Hematopoietic multipotent progenitor cell (in vitro differentiated cells): Measurements from ENCODE around the gene SERPINA4. TPM values are rescaled to one million over a fixed set of nuclear protein-coding genes. Genes with fewer than 3 reads are reported as not detected.

Source experiments
- DNase-seq, 3 donors: peaks; one replicate each; pipeline ENCODE4 v3.0.0-alpha.2; 2011 to 2015; ENCODE audit warnings: low read depth in 2 of 3, low spot score in 2 of 3
- total RNA-seq: library from RNA; depleted of rRNA; stranded (reverse); fragments of >200 nt; gene quantifications from one replicate; pipeline ENCODE4 v1.2.3, GENCODE V29; 2012

The SERPINA4 gene
- total RNA-seq, 1 donor = not detected

DNA sequence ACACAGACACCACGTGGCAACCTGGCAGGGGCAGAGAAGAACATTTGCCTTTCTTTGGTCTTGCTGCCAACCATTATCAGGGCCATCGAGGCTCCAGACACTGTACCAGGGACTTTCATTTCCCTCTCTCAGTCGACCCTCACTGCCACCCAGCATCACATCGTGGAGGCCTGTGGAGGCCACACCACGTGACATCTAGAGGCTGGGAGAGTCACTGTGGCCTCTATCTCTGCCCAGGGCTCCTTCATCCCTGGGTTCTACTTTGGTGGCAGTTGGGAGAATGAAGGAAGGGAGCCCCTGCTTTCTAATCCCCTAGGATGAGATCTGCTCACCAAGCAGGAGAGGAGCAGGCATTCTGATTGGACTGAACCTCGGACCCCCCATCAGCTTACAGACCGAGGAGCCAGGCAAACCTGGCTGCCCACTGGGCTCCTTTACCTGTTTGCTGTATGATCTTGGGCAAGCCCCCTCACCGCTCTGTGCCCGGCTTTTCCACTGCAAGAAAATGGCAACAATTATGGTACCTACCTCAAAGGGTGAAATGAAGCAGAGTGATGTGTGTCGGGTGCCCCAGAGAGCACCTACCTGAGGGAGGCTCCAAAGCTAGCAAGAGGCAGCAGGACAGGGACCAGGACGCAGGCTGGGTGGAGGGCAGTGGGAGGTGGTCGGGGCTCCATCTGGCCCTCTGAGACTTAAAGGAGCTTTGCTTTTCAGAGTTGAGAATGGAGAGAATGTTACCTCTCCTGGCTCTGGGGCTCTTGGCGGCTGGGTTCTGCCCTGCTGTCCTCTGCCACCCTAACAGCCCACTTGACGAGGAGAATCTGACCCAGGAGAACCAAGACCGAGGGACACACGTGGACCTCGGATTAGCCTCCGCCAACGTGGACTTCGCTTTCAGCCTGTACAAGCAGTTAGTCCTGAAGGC lies 52.7 kb downstream of the SERPINA4 start:
- DNase-seq = no peak

DNA sequence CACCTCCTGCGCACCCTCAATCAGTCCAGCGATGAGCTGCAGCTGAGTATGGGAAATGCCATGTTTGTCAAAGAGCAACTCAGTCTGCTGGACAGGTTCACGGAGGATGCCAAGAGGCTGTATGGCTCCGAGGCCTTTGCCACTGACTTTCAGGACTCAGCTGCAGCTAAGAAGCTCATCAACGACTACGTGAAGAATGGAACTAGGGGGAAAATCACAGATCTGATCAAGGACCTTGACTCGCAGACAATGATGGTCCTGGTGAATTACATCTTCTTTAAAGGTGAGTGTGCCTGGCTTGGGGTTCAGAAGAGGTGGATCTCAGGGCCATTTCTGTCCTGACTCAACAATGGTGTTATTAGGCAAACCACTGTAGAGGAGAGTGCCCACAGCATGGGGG lies 53.6 kb downstream of the SERPINA4 start:
- no peak for DNase-seq

DNA sequence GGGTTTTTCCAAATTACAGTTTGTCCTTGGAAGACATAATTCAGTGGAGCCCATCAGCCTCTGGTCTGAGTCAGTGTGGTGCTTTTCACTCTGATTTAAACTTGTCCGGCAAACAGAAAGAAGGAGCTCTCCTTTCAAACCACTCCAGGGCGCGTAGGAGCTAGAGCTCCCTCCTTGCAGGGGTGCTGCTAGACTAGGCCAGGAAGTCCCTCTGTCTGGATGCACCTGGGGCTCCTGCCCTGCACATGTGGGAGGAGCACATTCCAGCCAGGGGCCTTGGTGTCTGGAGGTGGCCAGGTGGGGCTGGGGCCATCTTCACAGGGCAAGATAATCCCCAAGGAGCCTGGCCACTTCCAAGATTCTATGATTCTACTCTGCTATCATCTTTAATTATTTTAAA lies 54.0 kb downstream of the SERPINA4 start:
- no peak for DNase-seq

GRCh38 chr14:94615823-94616570 lies 54.8 kb downstream of the SERPINA4 start:
- no peak for DNase-seq

DNA sequence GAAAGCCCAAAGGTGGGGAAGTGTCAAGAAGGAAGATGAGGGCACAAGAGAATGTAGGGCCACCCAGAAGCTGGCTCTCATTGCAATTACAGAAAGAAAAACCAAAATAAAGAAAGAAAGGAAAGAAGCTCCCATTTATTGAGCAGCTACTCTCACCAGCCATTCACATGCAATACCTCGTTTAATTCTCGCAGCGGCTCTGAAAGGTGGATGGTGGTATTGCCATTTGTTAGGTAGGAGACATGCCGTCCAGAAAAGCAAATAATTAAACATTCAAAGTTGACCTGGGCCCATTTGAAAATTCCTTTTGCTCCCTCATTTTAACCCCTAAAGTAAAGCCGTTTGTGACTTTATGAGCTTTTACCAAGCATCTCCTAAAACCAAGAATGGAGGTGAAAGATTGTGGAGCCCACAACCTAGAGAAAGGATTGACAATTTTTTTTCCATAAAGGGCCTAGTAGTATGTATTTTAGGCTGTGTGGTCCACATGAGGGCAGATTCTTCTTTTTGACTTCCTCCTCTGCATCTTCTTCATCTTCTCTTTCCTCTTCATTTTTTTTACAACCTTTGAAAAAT lies 56.2 kb downstream of the SERPINA4 start:
- DNase-seq = no peak

GRCh38 chr14:94617988-94618822 lies 57.0 kb downstream of the SERPINA4 start:
- DNase-seq = no peak

GRCh38 chr14:94619297-94619696 lies 58.1 kb downstream of the SERPINA4 start:
- DNase-seq = no peak

Other genes with a start within 250 kb of the SERPINA4 start
- gene SERPINA6, start 238.1 kb upstream of the SERPINA4 start, total RNA-seq = under 0.01 TPM
- not detected for gene SERPINA2, start 194.7 kb upstream of the SERPINA4 start, total RNA-seq
- gene SERPINA1, start 172.8 kb upstream of the SERPINA4 start, total RNA-seq = 3.8 TPM
- not detected for gene SERPINA11, start 108.6 kb upstream of the SERPINA4 start, total RNA-seq
- gene SERPINA9, start 85.2 kb upstream of the SERPINA4 start, total RNA-seq = not detected
- gene SERPINA12, start 52.0 kb upstream of the SERPINA4 start, total RNA-seq = not detected
- not detected for gene SERPINA5, start 20.0 kb downstream of the SERPINA4 start, total RNA-seq
- gene SERPINA3, start 50.9 kb downstream of the SERPINA4 start, total RNA-seq = not detected
- gene GSC, start 208.7 kb downstream of the SERPINA4 start, total RNA-seq = not detected